Right atrium auricular region (tissue), 2 donors: ENCODE data around the gene CCNH. TPM values are rescaled to one million over a fixed set of nuclear protein-coding genes. Genes with fewer than 3 reads are reported as not detected.

Experiments
- DNase-seq: peaks from one replicate; pipeline ENCODE4 v3.0.0-alpha.2; 2019; ENCODE audit warnings: low spot score
- H3K27ac ChIP-seq, 2 donors: fragments of 200-600 bp; sonication (generic); 1 replicate in 1 of 2; 2 replicates in 1 of 2; pipeline ENCODE4 v1.5.1; 2016 to 2019
- H3K27me3 ChIP-seq, 2 donors: fragments of 200-600 bp; sonication (generic); one replicate each; pipeline versions ENCODE4 v1.5.1 to v1.6.0; 2017 to 2019
- H3K36me3 ChIP-seq: fragments of 200-600 bp; sonication (generic); one replicate; pipeline ENCODE4 v1.5.1; 2016
- H3K4me1 ChIP-seq, 2 donors: fragments of 200-600 bp; sonication (generic); one replicate each; pipeline versions ENCODE4 v1.5.1 to v1.6.0; 2017 to 2019
- H3K4me3 ChIP-seq, 2 donors: fragments of 200-600 bp; sonication (generic); 1 replicate in 1 of 2; 2 replicates in 1 of 2; pipeline ENCODE4 v1.5.1; 2017 to 2019; ENCODE audit warnings: mild to moderate bottlenecking in 1 of 2, moderate library complexity in 1 of 2
- H3K9me3 ChIP-seq, 2 donors: fragments of 200-600 bp; sonication (generic); one replicate each; pipeline ENCODE4 v1.5.1; 2019
- CTCF ChIP-seq, 2 donors: fragments of 200-600 bp; sonication (generic); IDR thresholded peaks; one replicate each; pipeline ENCODE4 v1.5.1; 2019; ENCODE audit warnings: antibody characterized with exemption in 2 of 2
- total RNA-seq, 2 donors: library from RNA; depleted of rRNA; stranded (reverse); fragments of >200 nt; gene quantifications; one replicate each; pipeline ENCODE4 v1.1.0, GENCODE V29; 2016

CCNH gene
- total RNA-seq, 2 donors from 2014 or later: 37.9 to 55.6 TPM

GRCh38 chr5:87394411-87395165, 18.1 kb downstream of the CCNH start:
- Histone ChIP-seq H3K4me3 (no peak overlapping the region), H3K27me3 (no peaks in the 10 kb centered on the region), H3K9me3 (no peaks in the 10 kb centered on the region), H3K27ac (no peak overlapping the region), H3K4me1 (peaks cover 0 to 8% of the 10 kb centered on the region in 2 donors), H3K36me3 (peaks cover 93% of the 10 kb centered on the region)
- no peak for TF ChIP-seq CTCF (IDR thresholded peaks at IDR 0.05)
- DNase-seq: no peak

- no peak for DNase-seq
- Histone ChIP-seq H3K27ac (peak overlapping the region in 1 of 2 donors; percentile 4), H3K36me3 (peaks cover 88% of the 10 kb centered on the region), H3K27me3 (no peaks in the 10 kb centered on the region), H3K9me3 (no peaks in the 10 kb centered on the region), H3K4me3 (no peak overlapping the region), H3K4me1 (peaks cover 0 to 8% of the 10 kb centered on the region in 2 donors)
- no peak for TF ChIP-seq CTCF (IDR thresholded peaks at IDR 0.05)
Observed at GRCh38 chr5:87393331-87393730, 19.4 kb downstream of the CCNH start.

GRCh38 chr5:87392801-87393200, 19.9 kb downstream of the CCNH start:
- H3K27me3 ChIP-seq: no peaks in the 10 kb centered on the region
- peaks cover 82% of the 10 kb centered on the region for H3K36me3 ChIP-seq
- no peak overlapping the region for H3K27ac ChIP-seq
- DNase-seq: no peak
- no peak overlapping the region for H3K4me3 ChIP-seq
- TF ChIP-seq CTCF (IDR thresholded peaks at IDR 0.05): no peak
- no peaks in the 10 kb centered on the region for H3K9me3 ChIP-seq
- peaks cover 0 to 8% of the 10 kb centered on the region in 2 donors for H3K4me1 ChIP-seq

- DNase-seq: no peak
- H3K4me1 ChIP-seq: peaks cover 0 to 8% of the 10 kb centered on the region in 2 donors
- no peak overlapping the region for H3K4me3 ChIP-seq
- no peak for TF ChIP-seq CTCF (IDR thresholded peaks at IDR 0.05)
- no peaks in the 10 kb centered on the region for H3K9me3 ChIP-seq
- peaks cover 76% of the 10 kb centered on the region for H3K36me3 ChIP-seq
- H3K27me3 ChIP-seq: no peaks in the 10 kb centered on the region
- H3K27ac ChIP-seq: no peak overlapping the region
Observed at GRCh38 chr5:87392170-87392569, 20.6 kb downstream of the CCNH start.

- H3K36me3 ChIP-seq: peaks cover 68% of the 10 kb centered on the region
- no peak overlapping the region for H3K4me3 ChIP-seq
- no peak for TF ChIP-seq CTCF (IDR thresholded peaks at IDR 0.05)
- H3K4me1 ChIP-seq: peaks cover 0 to 11% of the 10 kb centered on the region in 2 donors
- no peaks in the 10 kb centered on the region for H3K9me3 ChIP-seq
- H3K27ac ChIP-seq: no peak overlapping the region
- no peak for DNase-seq
- no peaks in the 10 kb centered on the region for H3K27me3 ChIP-seq
Observed at GRCh38 chr5:87390576-87391199, 22.0 kb downstream of the CCNH start.
